HG03342 (cell line): ENCODE measurements around the gene AKNAD1.
"Not testable (repeated sequence)": the region's sequence is repeated elsewhere in the genome, so short reads cannot be mapped to it uniquely, and the experiment has no call there.

Source experiments
- ATAC-seq: cut with Tn5 transposase; IDR thresholded peaks from one replicate; pipeline ENCODE4 v1.9.1; 2021; ENCODE audit warnings: mild to moderate bottlenecking, moderate library complexity; ENCODE audit not compliant: unreplicated experiment

The AKNAD1 gene

DNA sequence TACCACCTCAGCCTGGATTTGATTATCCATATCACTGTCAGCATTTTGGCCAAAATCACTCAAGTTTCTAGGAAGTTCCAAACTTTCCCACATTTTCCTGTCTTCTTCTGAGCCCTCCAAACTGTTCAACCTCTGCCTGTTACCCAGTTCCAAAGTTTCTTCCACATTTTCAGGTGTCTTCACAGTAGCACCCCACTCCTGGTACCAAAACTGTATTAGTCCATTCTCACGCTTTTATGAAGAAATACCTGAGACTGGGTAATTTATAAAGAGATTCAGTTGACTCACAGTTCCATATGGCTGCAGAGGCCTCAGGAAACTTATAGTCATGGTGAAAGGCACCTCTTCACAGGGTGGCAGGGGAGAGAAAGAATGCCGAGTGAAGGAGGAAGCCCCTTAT lies 71.0 kb downstream of the AKNAD1 start:
- ATAC-seq = no peak

GRCh38 chr1:108785264-108785663 lies 71.6 kb downstream of the AKNAD1 start:
- ATAC-seq = no peak

GRCh38 chr1:108781575-108781944 lies 75.3 kb downstream of the AKNAD1 start:
- ATAC-seq = not testable (repeated sequence)

GRCh38 chr1:108780937-108781574 lies 75.8 kb downstream of the AKNAD1 start:
- ATAC-seq = no peak

- ATAC-seq = no peak
Observed at GRCh38 chr1:108779455-108779854, 77.4 kb downstream of the AKNAD1 start.

DNA sequence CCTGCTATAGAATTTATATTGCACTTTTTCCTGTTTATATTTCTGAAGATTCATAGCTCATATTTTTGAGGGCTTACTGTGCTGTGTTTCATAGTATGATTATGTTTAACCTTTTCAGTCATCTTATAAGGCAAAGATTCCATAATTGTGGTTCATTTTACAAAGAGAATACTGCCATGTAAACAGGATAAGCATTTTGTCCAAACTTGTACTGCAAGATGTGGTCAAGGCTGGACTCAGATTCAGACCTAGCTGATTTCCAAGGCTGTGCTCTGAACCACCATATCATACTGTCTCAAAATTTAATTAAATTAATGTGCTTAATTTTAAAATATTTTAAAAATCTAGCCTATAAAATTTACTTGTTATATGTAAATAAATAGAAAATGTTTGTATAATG lies 79.1 kb downstream of the AKNAD1 start:
- no peak for ATAC-seq

GRCh38 chr1:108767708-108768107 lies 89.2 kb downstream of the AKNAD1 start:
- ATAC-seq = no peak

DNA sequence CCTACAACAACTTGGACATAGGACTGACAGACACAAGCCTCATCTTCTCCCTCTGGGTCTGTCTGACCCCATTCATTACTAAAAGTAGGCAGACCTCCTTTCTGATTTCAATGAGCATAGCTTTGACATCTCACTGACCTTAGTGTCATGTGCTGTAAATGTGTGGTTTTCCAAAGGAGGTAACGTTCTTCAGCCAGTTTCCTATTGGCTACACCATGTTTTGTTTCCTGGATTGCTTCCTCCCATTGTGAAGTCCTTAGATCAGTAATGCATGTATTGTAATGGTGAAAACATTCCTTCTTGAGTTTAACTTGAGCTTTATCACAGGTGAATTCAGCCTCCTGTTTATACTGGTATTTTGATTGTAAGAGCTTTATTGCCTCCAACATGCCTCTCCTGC lies 89.8 kb downstream of the AKNAD1 start:
- ATAC-seq = no peak
